ENCODE measurements around the gene CD93. TPM values are rescaled to one million over a fixed set of nuclear protein-coding genes. Genes with fewer than 3 reads are reported as not detected.

CD93 gene
- total RNA-seq, 2 experiments from 2014 or later = 0.73 to 0.82 TPM

GRCh38 chr20:23118144-23118543, 32.0 kb upstream of the CD93 start:
- POLR2A ChIA-PET = no interaction called here
- Mint-ChIP-seq H3K9me3 (ENCODE audit: insufficient read depth) (no peaks in the 10 kb centered on the region), H3K27me3 (ENCODE audit: low read depth) (peaks cover 2% of the 10 kb centered on the region), H3K4me1 (ENCODE audit: low read depth) (peaks cover 3% of the 10 kb centered on the region), H3K27ac (no peak overlapping the region), H3K4me3 (no peak overlapping the region), H3K36me3 (ENCODE audit: low read depth) (no peaks in the 10 kb centered on the region)
- ATAC-seq (no peak), DNase-seq (no peak)
- CTCF ChIA-PET = no interaction called here

GRCh38 chr20:23117738-23118137, 31.6 kb upstream of the CD93 start:
- Mint-ChIP-seq H3K36me3 (ENCODE audit: low read depth) (no peaks in the 10 kb centered on the region), H3K27ac (no peak overlapping the region), H3K27me3 (ENCODE audit: low read depth) (peaks cover 2% of the 10 kb centered on the region), H3K4me3 (no peak overlapping the region), H3K9me3 (ENCODE audit: insufficient read depth) (no peaks in the 10 kb centered on the region), H3K4me1 (ENCODE audit: low read depth) (peaks cover 3% of the 10 kb centered on the region)
- CTCF ChIA-PET = no interaction called here
- ATAC-seq = no peak
- no peak for DNase-seq
- POLR2A ChIA-PET = no interaction called here

GRCh38 chr20:23116311-23117089, 30.4 kb upstream of the CD93 start:
- CTCF ChIA-PET = no interaction called here
- Mint-ChIP-seq H3K27ac (no peak overlapping the region), H3K4me1 (ENCODE audit: low read depth) (peaks cover 3% of the 10 kb centered on the region), H3K4me3 (no peak overlapping the region), H3K27me3 (ENCODE audit: low read depth) (peaks cover 2% of the 10 kb centered on the region), H3K36me3 (ENCODE audit: low read depth) (no peaks in the 10 kb centered on the region), H3K9me3 (ENCODE audit: insufficient read depth) (no peaks in the 10 kb centered on the region)
- no peak for ATAC-seq
- no peak for DNase-seq
- POLR2A ChIA-PET = no interaction called here

GRCh38 chr20:23115822-23116221, 29.7 kb upstream of the CD93 start:
- H3K4me3 Mint-ChIP-seq = no peak overlapping the region

GRCh38 chr20:23114448-23115082, 28.4 kb upstream of the CD93 start:
- no peaks in the 10 kb centered on the region for H3K9me3 Mint-ChIP-seq (ENCODE audit: insufficient read depth)
- ChIA-PET CTCF (no interaction called here), POLR2A (no interaction called here)
- ATAC-seq = no peak
- no peaks in the 10 kb centered on the region for H3K4me1 Mint-ChIP-seq (ENCODE audit: low read depth)
- no peak overlapping the region for H3K27ac Mint-ChIP-seq
- H3K27me3 Mint-ChIP-seq (ENCODE audit: low read depth) = no peaks in the 10 kb centered on the region
- no peak overlapping the region for H3K4me3 Mint-ChIP-seq
- H3K36me3 Mint-ChIP-seq (ENCODE audit: low read depth) = no peaks in the 10 kb centered on the region
- DNase-seq = no peak

More at GRCh38 chr20:23115822-23116221, 29.7 kb upstream of the CD93 start:
- ChIA-PET POLR2A (no interaction called here), CTCF (no interaction called here)
- Mint-ChIP-seq H3K9me3 (ENCODE audit: insufficient read depth) (no peaks in the 10 kb centered on the region), H3K4me1 (ENCODE audit: low read depth) (no peaks in the 10 kb centered on the region), H3K27ac (no peak overlapping the region), H3K27me3 (ENCODE audit: low read depth) (no peaks in the 10 kb centered on the region), H3K36me3 (ENCODE audit: low read depth) (no peaks in the 10 kb centered on the region)
- ATAC-seq (no peak), DNase-seq (no peak)

- no peaks in the 10 kb centered on the region for H3K9me3 Mint-ChIP-seq (ENCODE audit: insufficient read depth)
- CTCF ChIA-PET = no interaction called here
These were observed 27.9 kb upstream of the CD93 start for GRCh38 chr20:23114018-23114417.

GRCh38 chr20:23112595-23112994, 26.5 kb upstream of the CD93 start:
- H3K27ac Mint-ChIP-seq = no peak overlapping the region
- no peak overlapping the region for H3K4me3 Mint-ChIP-seq
- no peaks in the 10 kb centered on the region for H3K4me1 Mint-ChIP-seq (ENCODE audit: low read depth)
- H3K36me3 Mint-ChIP-seq (ENCODE audit: low read depth) = no peaks in the 10 kb centered on the region
- H3K9me3 Mint-ChIP-seq (ENCODE audit: insufficient read depth) = no peaks in the 10 kb centered on the region
- ChIA-PET CTCF (no interaction called here), POLR2A (no interaction called here)
- DNase-seq (no peak), ATAC-seq (no peak)
- no peaks in the 10 kb centered on the region for H3K27me3 Mint-ChIP-seq (ENCODE audit: low read depth)

More at GRCh38 chr20:23114018-23114417, 27.9 kb upstream of the CD93 start:
- Mint-ChIP-seq H3K4me1 (ENCODE audit: low read depth) (no peaks in the 10 kb centered on the region), H3K27me3 (ENCODE audit: low read depth) (no peaks in the 10 kb centered on the region), H3K4me3 (no peak overlapping the region), H3K27ac (no peak overlapping the region), H3K36me3 (ENCODE audit: low read depth) (no peaks in the 10 kb centered on the region)
- no peak for DNase-seq
- POLR2A ChIA-PET = no interaction called here
- ATAC-seq = no peak

GRCh38 chr20:23111944-23112342, 25.8 kb upstream of the CD93 start:
- ChIA-PET POLR2A (no interaction called here), CTCF (no interaction called here)
- no peak overlapping the region for H3K4me3 Mint-ChIP-seq
- H3K9me3 Mint-ChIP-seq (ENCODE audit: insufficient read depth) = no peaks in the 10 kb centered on the region
- H3K27me3 Mint-ChIP-seq (ENCODE audit: low read depth) = no peaks in the 10 kb centered on the region
- DNase-seq (no peak), ATAC-seq (no peak)
- no peak overlapping the region for H3K27ac Mint-ChIP-seq
- H3K4me1 Mint-ChIP-seq (ENCODE audit: low read depth) = no peaks in the 10 kb centered on the region
- no peaks in the 10 kb centered on the region for H3K36me3 Mint-ChIP-seq (ENCODE audit: low read depth)

GRCh38 chr20:23111307-23111943, 25.3 kb upstream of the CD93 start:
- POLR2A ChIA-PET = no interaction called here
- CTCF ChIA-PET = no interaction called here
- Mint-ChIP-seq H3K27me3 (ENCODE audit: low read depth) (no peaks in the 10 kb centered on the region), H3K4me3 (no peak overlapping the region), H3K36me3 (ENCODE audit: low read depth) (no peaks in the 10 kb centered on the region), H3K9me3 (ENCODE audit: insufficient read depth) (no peaks in the 10 kb centered on the region), H3K4me1 (ENCODE audit: low read depth) (no peaks in the 10 kb centered on the region), H3K27ac (no peak overlapping the region)
- DNase-seq (no peak), ATAC-seq (no peak)

- no peaks in the 10 kb centered on the region for H3K4me1 Mint-ChIP-seq (ENCODE audit: low read depth)
- no peaks in the 10 kb centered on the region for H3K9me3 Mint-ChIP-seq (ENCODE audit: insufficient read depth)
- ChIA-PET POLR2A (no interaction called here), CTCF (no interaction called here)
- H3K27ac Mint-ChIP-seq = no peak overlapping the region
- no peaks in the 10 kb centered on the region for H3K36me3 Mint-ChIP-seq (ENCODE audit: low read depth)
- H3K4me3 Mint-ChIP-seq = no peak overlapping the region
- no peaks in the 10 kb centered on the region for H3K27me3 Mint-ChIP-seq (ENCODE audit: low read depth)
- no peak for DNase-seq
- ATAC-seq = no peak
These were observed 22.7 kb upstream of the CD93 start for GRCh38 chr20:23108871-23109270.

- Mint-ChIP-seq H3K4me3 (no peak overlapping the region), H3K27me3 (ENCODE audit: low read depth) (no peaks in the 10 kb centered on the region), H3K4me1 (ENCODE audit: low read depth) (no peaks in the 10 kb centered on the region), H3K27ac (no peak overlapping the region), H3K9me3 (ENCODE audit: insufficient read depth) (no peaks in the 10 kb centered on the region), H3K36me3 (ENCODE audit: low read depth) (no peaks in the 10 kb centered on the region)
- DNase-seq = no peak
- no peak for ATAC-seq
- ChIA-PET CTCF (no interaction called here), POLR2A (no interaction called here)
These were observed 21.3 kb upstream of the CD93 start for GRCh38 chr20:23107466-23107865.

GRCh38 chr20:23106271-23106851, 20.2 kb upstream of the CD93 start:
- H3K9me3 Mint-ChIP-seq (ENCODE audit: insufficient read depth) = no peaks in the 10 kb centered on the region
- DNase-seq = no peak
- ChIA-PET CTCF (no interaction called here), POLR2A (no interaction called here)
- no peak overlapping the region for H3K4me3 Mint-ChIP-seq
- no peaks in the 10 kb centered on the region for H3K4me1 Mint-ChIP-seq (ENCODE audit: low read depth)
- H3K27ac Mint-ChIP-seq = no peak overlapping the region
- no peaks in the 10 kb centered on the region for H3K27me3 Mint-ChIP-seq (ENCODE audit: low read depth)
- no peak for ATAC-seq
- H3K36me3 Mint-ChIP-seq (ENCODE audit: low read depth) = no peaks in the 10 kb centered on the region
